Measurements from ENCODE around the gene SALL1. TPM values are rescaled to one million over a fixed set of nuclear protein-coding genes. Genes with fewer than 3 reads are reported as not detected.
A peak's percentile ranks its signal among the peaks of the same experiment; 100 is the strongest.

The SALL1 gene
- total RNA-seq, 1 experiment from 2014 or later = not detected

DNA sequence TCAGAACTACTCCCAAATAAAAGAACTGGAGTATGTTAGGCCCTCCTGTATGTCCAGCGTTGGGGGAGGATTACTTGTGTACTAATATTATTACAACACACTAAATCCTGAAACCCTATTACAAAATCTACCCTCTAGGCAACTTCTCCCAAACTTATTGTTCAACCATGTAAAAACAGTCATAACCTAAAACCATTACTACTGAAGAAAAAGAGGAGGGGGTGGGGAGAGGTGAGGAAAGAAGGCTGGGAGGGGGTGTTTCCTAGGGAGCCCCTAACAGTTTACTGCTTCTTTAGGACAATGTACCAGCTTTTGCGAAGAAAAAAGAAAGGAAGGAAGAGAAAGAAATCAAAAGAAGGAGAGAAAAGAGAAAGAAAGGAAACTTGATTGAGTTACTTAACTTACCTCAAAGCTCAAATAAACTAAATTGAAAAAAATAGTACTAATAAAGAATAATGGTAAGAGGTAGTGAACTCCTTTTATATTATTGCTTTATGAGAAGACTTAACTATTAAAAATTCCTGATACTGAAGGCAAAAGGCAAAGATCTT is 2.3 kb downstream of the SALL1 start:
- CTCF ChIA-PET = no interaction called here
- Mint-ChIP-seq H3K27ac (ENCODE audit: unreplicated experiment) (no peak overlapping the region), H3K4me1 (ENCODE audit: low read depth, unreplicated experiment) (peaks cover 12% of the 10 kb centered on the region), H3K27me3 (ENCODE audit: unreplicated experiment) (peaks cover 21% of the 10 kb centered on the region), H3K4me3 (ENCODE audit: low read depth, unreplicated experiment) (no peak overlapping the region), H3K9me3 (ENCODE audit: low read depth, unreplicated experiment) (peaks cover 5% of the 10 kb centered on the region), H3K36me3 (ENCODE audit: insufficient read depth, unreplicated experiment) (no peaks in the 10 kb centered on the region)
- intact Hi-C loops (cut with micrococcal nuclease; ENCODE audit: unreplicated experiment) = no loop called here
- BruUV-seq (replicated peaks) = no TSS peak
- TF ChIP-seq, protein P1, sequence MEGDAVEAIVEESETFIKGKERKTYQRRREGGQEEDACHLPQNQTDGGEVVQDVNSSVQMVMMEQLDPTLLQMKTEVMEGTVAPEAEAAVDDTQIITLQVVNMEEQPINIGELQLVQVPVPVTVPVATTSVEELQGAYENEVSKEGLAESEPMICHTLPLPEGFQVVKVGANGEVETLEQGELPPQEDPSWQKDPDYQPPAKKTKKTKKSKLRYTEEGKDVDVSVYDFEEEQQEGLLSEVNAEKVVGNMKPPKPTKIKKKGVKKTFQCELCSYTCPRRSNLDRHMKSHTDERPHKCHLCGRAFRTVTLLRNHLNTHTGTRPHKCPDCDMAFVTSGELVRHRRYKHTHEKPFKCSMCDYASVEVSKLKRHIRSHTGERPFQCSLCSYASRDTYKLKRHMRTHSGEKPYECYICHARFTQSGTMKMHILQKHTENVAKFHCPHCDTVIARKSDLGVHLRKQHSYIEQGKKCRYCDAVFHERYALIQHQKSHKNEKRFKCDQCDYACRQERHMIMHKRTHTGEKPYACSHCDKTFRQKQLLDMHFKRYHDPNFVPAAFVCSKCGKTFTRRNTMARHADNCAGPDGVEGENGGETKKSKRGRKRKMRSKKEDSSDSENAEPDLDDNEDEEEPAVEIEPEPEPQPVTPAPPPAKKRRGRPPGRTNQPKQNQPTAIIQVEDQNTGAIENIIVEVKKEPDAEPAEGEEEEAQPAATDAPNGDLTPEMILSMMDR (IDR thresholded peaks at IDR 0.05; ENCODE audit: unreplicated experiment) = no peak
- no peak for DNase-seq

DNA sequence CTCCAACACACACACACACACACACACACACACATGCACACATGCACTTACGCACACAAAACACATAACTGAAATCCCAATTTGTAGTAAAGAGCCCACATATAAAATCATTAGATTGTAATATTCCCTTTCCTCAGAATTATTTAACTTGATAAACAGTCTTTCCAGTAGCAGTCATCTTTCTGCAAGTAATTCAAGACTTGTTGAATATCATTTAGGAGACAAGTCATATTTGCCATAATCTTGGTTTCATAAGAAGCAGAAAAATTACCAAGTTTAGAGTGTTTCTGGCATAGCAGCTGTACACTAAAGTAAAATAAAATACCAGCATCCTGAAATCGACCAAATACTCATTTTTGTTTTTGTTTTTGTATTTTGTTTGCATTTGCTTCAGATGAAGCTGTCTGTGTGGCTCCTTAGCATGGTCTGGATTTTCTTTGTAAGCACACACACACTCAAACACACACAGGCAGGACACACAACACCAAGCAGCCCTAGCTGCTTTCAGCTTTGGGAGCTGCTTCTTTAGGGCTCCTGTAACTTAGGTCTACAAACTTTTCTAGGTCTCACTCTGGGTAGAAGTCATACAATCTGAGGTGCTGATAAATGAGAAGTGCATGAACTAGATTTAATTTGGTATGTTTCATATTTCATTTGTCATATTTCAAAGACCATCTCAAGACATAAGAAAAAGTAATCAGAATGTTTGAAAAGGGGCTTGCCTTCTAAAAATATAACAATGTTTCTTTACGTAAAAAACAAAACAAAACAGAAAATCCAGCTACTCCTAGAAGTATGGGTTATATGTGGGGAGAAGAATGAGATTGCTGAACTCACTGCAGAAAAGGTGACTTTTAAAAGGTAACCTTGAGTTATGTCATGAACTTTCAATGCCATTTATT is 3.0 kb downstream of the SALL1 start:
- intact Hi-C loops (cut with micrococcal nuclease; ENCODE audit: unreplicated experiment) = no loop called here

DNA sequence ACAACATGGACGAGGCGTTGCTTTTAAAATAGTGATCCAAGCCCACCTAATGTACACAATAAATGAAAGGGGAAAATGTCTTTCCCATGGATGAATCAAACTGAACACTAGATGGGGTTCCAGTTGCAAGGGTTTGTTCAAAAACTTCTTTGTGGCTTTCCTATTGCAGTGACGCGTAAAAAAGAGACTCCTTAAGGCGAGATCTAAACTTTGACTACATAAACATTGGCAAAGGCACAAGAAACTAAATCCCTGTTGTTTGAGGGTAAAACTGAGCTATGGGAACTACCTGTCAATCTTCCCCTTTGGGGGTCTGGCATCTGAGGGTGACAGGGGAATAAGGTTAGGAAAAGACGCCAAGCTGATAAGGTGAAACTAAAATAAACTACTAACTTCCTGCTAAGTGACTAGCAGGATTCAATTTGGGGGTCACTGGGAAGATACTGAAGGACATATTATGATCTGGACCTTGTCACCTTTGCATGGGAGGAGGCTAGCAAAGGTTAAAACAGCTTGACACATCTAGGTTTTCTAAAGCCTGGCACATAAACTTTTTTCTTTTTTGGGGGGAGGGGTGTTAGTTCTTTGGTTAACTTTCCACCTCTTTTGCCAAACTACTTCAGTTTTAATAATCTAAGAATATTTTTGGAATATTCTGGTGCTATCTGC is 4.7 kb downstream of the SALL1 start:
- Mint-ChIP-seq H3K36me3 (ENCODE audit: insufficient read depth, unreplicated experiment) (no peaks in the 10 kb centered on the region), H3K27me3 (ENCODE audit: unreplicated experiment) (peaks cover 44% of the 10 kb centered on the region), H3K27ac (ENCODE audit: unreplicated experiment) (no peak overlapping the region), H3K4me1 (ENCODE audit: low read depth, unreplicated experiment) (peaks cover 12% of the 10 kb centered on the region), H3K9me3 (ENCODE audit: low read depth, unreplicated experiment) (no peaks in the 10 kb centered on the region), H3K4me3 (ENCODE audit: low read depth, unreplicated experiment) (no peak overlapping the region)
- TF ChIP-seq, protein P1 (IDR thresholded peaks at IDR 0.05; ENCODE audit: unreplicated experiment) = peak; percentile 34
- no peak for DNase-seq
- CTCF ChIA-PET = no interaction called here
- intact Hi-C loops (cut with micrococcal nuclease; ENCODE audit: unreplicated experiment) = loop anchor here (1.0 kb wide), 1 partner anchor 616 kb away; no protein-coding TSS in a partner anchor
- BruUV-seq (replicated peaks) = no TSS peak

More for the DNA sequence above, 3.0 kb downstream of the SALL1 start:
- DNase-seq = no peak
- Mint-ChIP-seq H3K9me3 (ENCODE audit: low read depth, unreplicated experiment) (peaks cover under 1% of the 10 kb centered on the region), H3K4me3 (ENCODE audit: low read depth, unreplicated experiment) (no peak overlapping the region), H3K27me3 (ENCODE audit: unreplicated experiment) (peaks cover 27% of the 10 kb centered on the region), H3K4me1 (ENCODE audit: low read depth, unreplicated experiment) (peaks cover 12% of the 10 kb centered on the region), H3K27ac (ENCODE audit: unreplicated experiment) (no peak overlapping the region), H3K36me3 (ENCODE audit: insufficient read depth, unreplicated experiment) (no peaks in the 10 kb centered on the region)
- CTCF ChIA-PET = no interaction called here
- no TSS peak for BruUV-seq (replicated peaks)
- TF ChIP-seq, protein P1 (IDR thresholded peaks at IDR 0.05; ENCODE audit: unreplicated experiment) = no peak

DNA sequence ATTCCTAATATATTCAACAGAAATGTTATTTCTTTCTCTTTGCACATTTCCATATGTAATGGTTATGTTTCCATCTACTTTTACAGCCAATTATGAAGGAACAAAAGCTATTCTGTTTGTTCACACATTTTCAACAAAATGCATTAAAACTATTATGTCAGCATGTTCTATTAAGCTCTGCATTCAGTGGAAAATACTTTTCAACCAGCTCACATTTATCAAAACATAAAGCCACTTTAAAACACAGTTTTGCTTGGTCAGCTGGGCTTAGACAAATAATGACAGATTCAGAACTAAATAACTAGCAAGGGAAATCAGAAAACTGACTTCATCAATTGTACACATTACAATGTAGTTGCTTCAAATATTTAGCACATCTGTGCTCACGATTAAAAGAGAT is 6.9 kb downstream of the SALL1 start:
- no peak for DNase-seq
- Mint-ChIP-seq H3K9me3 (ENCODE audit: low read depth, unreplicated experiment) (no peaks in the 10 kb centered on the region), H3K27ac (ENCODE audit: unreplicated experiment) (no peak overlapping the region), H3K4me1 (ENCODE audit: low read depth, unreplicated experiment) (peaks cover 12% of the 10 kb centered on the region), H3K27me3 (ENCODE audit: unreplicated experiment) (peaks cover 66% of the 10 kb centered on the region), H3K4me3 (ENCODE audit: low read depth, unreplicated experiment) (no peak overlapping the region), H3K36me3 (ENCODE audit: insufficient read depth, unreplicated experiment) (no peaks in the 10 kb centered on the region)
- TF ChIP-seq, protein P1 (IDR thresholded peaks at IDR 0.05; ENCODE audit: unreplicated experiment) = no peak
- CTCF ChIA-PET = interaction anchor here (0.6 to 0.7 kb wide), 3 partner anchors 39 to 689 kb away, joined by 3 to 4 read pairs (median 3); no protein-coding TSS in a partner anchor
- intact Hi-C loops (cut with micrococcal nuclease; ENCODE audit: unreplicated experiment) = loop anchor here (5.0 kb wide), 1 partner anchor 838 kb away; no protein-coding TSS in a partner anchor
- no TSS peak for BruUV-seq (replicated peaks)
